ENCODE results near the gene SCAMP1.

The SCAMP1 gene

GRCh38 chr5:78513441-78513840 lies 153.0 kb downstream of the SCAMP1 start:
- no peak for DNase-seq (ENCODE audit: low spot score)

DNA sequence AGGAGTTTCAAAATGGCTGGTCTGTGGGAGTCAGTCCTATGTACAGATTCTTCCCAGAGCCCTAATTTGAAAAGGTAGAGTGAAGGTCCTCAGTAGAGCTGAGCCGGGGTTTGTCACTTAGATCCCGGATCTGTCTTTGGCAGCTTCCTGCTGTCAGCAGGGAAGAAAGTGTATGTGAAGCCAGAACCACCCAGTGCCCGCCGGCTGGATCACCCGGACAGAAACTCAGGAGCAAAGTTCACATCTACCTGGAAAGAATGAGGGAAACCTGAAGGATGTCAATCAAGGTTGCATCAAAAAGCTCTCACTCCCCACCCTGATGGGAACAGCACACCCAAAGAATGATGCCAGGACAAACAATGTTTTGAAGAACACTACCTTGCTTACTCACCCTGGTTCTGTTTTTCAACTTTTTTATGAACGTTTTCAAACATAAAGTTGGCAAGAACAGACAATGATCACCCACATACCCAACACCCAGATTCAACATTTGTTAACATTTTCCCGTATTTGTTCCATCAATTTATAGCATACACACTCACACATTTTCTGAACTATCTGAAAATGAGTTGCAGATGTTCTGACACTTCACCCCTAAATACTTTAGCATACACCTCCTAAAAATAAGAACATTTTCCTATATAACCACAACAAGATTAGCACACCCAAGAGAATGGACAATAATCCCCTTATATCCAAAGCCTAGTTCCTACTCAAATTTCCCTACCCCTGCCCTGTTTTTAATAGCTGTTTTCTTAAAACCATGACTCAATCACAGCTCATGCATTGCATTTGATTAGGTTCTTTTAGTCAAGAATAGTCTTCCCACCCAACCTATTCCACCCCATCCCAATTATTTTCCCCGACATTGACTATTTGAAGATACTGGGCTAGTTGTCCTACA lies 154.3 kb downstream of the SCAMP1 start:
- no peak for DNase-seq (ENCODE audit: low spot score)

- DNase-seq (ENCODE audit: low spot score), result no peak
Observed at GRCh38 chr5:78515670-78516069, 155.3 kb downstream of the SCAMP1 start.

DNA sequence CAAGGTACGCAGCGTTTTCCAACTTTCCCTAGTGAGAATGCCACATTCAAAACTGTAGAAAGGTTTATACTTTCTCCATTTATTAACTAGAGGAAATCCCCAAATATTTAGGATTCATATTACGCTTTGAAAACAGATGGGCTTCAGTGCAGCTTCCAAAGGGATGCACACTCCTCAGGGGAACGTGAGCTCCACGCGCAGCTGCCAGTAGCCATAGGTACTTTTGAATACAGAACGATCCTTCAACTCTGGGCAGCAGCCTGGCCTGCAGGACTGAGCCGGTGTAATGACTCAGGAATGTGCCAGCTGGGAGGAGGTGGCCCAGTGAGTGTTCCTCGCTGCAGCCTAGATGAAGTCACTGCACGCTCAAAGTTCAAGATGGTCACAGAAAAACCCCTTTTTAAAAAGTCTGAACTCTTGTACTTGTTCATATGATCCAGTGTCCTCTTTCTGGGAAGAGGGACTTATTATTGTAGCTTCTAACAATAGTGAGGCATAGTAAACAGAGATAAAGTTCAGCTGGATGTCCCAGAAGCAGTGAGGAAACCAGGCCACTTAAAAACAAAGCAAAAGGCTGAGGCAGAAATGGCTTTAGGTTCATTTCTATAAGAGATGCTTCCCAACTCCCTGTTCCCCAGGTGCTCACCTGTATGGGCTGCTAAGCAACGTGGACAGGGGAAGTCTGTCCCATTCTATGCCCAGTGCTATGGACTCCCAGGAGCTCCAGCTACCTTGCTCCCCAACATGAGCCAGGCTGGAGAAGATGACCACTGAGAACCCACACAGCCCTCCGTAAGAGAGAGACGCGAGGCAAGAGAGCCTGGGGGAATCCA lies 158.2 kb downstream of the SCAMP1 start:
- no peak for DNase-seq (ENCODE audit: low spot score)

DNA sequence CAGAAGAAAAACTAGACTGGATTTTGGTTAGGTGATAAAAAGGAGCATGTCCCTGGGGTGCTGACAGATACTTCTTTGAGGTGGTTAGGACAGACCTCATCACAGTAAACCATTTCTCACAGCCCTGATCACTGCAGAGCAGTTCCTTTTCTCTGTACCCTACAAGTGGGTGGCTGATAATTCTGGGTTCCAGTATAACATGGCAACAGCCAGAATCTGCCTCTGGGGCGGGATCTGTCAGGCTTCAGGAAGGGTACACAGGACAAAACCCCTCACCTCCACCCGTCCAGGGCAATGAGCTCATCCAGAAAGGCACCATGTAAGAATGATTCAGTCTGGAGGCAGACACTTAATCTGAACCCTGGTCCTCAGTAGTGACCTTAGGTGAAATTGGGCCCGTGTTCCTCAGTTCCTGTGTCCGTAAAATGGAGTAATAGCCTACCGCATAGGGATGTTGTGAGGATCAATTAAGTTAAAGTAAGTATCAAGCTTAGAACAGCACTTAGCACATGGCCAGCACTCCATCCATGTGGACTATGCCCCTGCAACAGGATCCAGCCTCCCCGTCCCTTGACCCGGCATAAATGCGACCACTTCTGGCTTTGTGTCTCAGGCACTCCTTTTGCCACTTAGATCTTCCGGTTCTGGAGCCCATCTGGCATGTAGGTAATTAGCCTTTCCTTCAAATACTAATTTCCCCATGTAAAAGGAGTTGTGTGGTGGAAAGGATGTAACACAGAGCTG lies 159.0 kb downstream of the SCAMP1 start:
- no peak for DNase-seq (ENCODE audit: low spot score)

GRCh38 chr5:78521455-78521854 lies 161.0 kb downstream of the SCAMP1 start:
- DNase-seq (ENCODE audit: low spot score), result no peak

- no peak for DNase-seq (ENCODE audit: low spot score)
Observed at GRCh38 chr5:78522476-78523260, 162.3 kb downstream of the SCAMP1 start.

- no peak for DNase-seq (ENCODE audit: low spot score)
Observed at GRCh38 chr5:78523314-78524193, 163.1 kb downstream of the SCAMP1 start.

- no peak for DNase-seq (ENCODE audit: low spot score)
Observed at GRCh38 chr5:78526049-78526525, 165.7 kb downstream of the SCAMP1 start.

GRCh38 chr5:78527054-78527859 lies 166.8 kb downstream of the SCAMP1 start:
- no peak for DNase-seq (ENCODE audit: low spot score)

GRCh38 chr5:78527925-78528324 lies 167.5 kb downstream of the SCAMP1 start:
- DNase-seq (ENCODE audit: low spot score), result no peak

Measured in ecto neural progenitor cell (in vitro differentiated cells).